Measurements from ENCODE around the gene MYLK3. TPM values are rescaled to one million over a fixed set of nuclear protein-coding genes. Genes with fewer than 3 reads are reported as not detected.

Gene MYLK3
- total RNA-seq, result under 1 TPM; 0.03 to 0.63 (median 0.41) TPM
- long read RNA-seq, donor 1, result 0 reads
- long read RNA-seq, donor 2, result 0 reads

DNA sequence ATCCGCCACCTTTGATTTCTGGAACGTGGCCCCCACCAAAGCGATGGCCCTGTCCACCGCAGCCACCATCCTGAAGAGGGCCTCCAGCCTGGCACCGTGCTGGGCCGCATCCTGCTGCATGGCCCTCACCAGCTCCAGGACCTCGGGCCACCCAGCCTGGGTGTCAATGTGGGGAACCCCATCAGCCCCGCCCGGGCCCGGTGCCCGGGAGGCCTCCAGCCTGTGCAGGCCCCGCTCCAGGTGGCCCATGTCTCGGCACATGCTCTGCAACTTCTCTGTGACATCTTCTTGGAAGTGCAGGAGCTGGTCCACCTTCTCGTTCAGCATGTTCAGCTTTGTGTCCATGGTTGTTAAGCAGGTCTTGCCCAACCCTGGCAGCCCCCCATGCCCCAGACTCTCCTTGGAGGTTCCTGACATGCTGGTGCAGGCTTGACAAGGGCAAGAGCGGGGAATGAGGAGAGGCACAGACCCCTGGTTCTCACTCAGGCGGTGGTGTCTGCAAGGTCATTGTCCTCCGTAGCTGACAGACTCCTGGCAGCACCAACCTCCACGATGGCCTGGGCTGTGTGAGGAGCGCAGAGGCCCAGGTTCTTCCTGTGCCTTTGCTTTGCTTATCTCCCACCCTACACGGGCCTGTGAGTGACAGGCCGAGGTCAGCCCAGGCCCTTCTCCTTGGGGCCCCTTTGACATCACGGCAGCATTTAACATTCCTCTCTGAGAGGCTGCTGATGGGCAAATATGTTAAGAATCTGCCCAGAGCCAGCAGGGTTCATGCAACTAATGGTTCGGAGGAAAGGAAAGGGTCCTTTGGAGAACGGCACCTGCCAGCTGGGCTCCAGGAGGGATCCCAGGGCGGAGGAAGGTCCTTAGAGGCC, at the start of gene MYLK3:
TSS of gene MYLK3 (minus strand) at position 568 of the 875 bp plus-strand sequence. CDS start at position 417, 151 bp downstream.
- DNase-seq, result no peak
- ATAC-seq, result peak; percentile 12
- Histone ChIP-seq H3K4me1 (ENCODE audit: low read depth) (no peaks in the 10 kb centered on the region), H3K36me3 (ENCODE audit: low read depth) (no peaks in the 10 kb centered on the region), H3K9me3 (no peaks in the 10 kb centered on the region), H3K4me3 (no peak within 1 kb of the TSS)
- intact Hi-C loops (cut with DNase I, micrococcal nuclease), result no loop called here
- TF ChIP-seq, protein P1, sequence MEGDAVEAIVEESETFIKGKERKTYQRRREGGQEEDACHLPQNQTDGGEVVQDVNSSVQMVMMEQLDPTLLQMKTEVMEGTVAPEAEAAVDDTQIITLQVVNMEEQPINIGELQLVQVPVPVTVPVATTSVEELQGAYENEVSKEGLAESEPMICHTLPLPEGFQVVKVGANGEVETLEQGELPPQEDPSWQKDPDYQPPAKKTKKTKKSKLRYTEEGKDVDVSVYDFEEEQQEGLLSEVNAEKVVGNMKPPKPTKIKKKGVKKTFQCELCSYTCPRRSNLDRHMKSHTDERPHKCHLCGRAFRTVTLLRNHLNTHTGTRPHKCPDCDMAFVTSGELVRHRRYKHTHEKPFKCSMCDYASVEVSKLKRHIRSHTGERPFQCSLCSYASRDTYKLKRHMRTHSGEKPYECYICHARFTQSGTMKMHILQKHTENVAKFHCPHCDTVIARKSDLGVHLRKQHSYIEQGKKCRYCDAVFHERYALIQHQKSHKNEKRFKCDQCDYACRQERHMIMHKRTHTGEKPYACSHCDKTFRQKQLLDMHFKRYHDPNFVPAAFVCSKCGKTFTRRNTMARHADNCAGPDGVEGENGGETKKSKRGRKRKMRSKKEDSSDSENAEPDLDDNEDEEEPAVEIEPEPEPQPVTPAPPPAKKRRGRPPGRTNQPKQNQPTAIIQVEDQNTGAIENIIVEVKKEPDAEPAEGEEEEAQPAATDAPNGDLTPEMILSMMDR (IDR thresholded peaks at IDR 0.05), result no peak

DNA sequence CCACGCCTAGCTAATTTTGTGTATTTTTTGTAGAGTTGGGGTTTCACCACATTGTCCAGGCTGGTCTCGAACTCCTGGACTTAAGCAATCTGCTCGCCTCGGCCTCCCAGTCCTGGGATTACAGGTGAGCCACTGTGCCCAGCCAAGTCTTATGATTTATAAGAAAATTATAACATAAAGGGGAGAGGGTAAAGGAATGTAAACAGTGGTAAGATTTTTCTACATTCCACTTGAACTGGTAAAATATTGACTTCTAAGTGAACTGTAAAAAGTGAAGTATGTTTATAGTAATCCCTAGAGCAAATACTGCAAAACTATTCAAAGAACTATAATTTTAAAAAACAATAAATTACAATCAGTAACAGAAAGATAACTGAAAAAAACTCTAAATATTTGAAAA, 49.4 kb upstream of the MYLK3 start:
- Histone ChIP-seq H3K9me3 (peaks cover 14% of the 10 kb centered on the region), H3K4me1 (ENCODE audit: low read depth) (no peaks in the 10 kb centered on the region), H3K36me3 (ENCODE audit: low read depth) (no peaks in the 10 kb centered on the region), H3K4me3 (no peak overlapping the region)
- no peak for DNase-seq
- no peak for ATAC-seq
- TF ChIP-seq, protein P1 (IDR thresholded peaks at IDR 0.05), result no peak
- intact Hi-C loops (cut with DNase I, micrococcal nuclease), result no loop called here

DNA sequence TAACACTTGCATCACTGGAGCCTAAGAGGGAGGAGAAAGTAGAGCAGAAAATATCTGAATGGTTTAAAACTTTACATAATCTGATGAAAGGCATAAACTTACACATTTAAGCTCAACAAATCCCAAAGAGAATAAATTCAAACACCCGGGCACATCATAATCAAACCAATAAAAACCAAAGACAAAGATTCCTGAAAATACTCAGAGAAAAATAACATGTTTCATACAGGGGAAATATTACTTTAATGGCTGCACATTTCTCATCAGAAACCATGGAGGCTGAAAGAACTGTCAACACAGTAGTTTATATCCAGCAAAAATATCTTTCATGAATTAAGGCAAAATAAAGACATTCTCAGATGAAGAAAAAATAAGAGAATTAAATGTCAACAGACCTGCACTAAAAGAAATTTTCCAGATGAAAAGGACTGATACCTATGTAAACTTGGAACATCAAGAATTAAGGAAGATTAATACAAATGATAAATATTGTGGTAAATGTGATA, 48.7 kb upstream of the MYLK3 start:
- DNase-seq, result no peak
- TF ChIP-seq, protein P1 (IDR thresholded peaks at IDR 0.05), result no peak
- no peak for ATAC-seq
- intact Hi-C loops (cut with DNase I, micrococcal nuclease), result no loop called here
- Histone ChIP-seq H3K4me3 (no peak overlapping the region), H3K4me1 (ENCODE audit: low read depth) (no peaks in the 10 kb centered on the region), H3K9me3 (peaks cover 14% of the 10 kb centered on the region), H3K36me3 (ENCODE audit: low read depth) (no peaks in the 10 kb centered on the region)

DNA sequence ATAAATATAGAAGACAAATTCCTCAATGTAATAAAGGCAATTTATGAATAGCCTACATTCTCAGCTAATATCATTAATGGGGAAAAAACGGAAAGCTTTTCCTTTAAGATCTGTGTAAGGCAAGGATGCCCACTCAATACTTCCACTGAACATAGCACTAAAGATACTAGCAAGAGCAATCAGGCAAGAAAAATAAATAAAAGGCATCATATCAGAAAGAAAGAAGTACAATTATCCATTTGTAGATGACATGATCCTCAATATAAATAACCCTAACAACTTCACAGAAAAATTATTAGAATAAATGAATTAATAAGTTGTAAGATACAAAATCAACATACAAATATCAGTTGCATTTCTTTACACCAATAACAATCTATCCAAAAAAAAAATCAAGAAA, 45.7 kb upstream of the MYLK3 start:
- DNase-seq (no peak), ATAC-seq (no peak)
- intact Hi-C loops (cut with DNase I, micrococcal nuclease), result no loop called here
- Histone ChIP-seq H3K9me3 (peaks cover 14% of the 10 kb centered on the region), H3K4me1 (ENCODE audit: low read depth) (no peaks in the 10 kb centered on the region), H3K4me3 (no peak overlapping the region), H3K36me3 (ENCODE audit: low read depth) (no peaks in the 10 kb centered on the region)
- TF ChIP-seq, protein P1 (IDR thresholded peaks at IDR 0.05), result no peak

DNA sequence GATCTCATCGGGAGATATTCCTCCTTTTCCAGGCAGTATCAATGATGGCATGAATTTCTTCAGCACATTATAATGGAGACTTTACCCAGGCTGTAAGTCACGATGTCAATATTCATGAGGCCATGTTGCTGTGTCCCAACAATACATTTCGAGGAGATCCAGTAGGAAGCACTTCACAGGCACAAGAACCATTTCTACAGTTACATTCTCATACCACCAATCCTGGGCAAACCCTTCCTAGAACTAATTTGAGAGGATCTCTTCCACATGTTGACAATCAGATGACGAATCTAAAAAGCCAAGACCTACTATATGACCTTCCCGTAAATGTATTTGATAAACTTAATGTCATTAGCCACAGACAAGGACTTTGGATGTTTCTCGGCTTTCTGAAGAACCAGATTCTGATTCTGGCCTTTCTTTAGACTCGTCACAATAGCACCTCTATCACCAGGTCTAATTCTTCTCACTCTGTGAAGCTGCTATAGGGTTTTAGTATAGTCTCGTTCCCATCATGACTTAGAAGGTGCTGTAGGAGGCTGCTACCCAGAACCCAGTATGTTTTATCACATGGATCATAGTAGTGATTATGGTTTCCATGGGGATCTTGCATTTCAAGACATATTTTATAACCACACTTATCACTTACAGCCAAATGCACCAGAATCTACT, 42.6 kb upstream of the MYLK3 start:
- TF ChIP-seq, protein P1 (IDR thresholded peaks at IDR 0.05), result no peak
- DNase-seq (no peak), ATAC-seq (no peak)
- H3K4me3 ChIP-seq, result no peak overlapping the region
- H3K9me3 ChIP-seq, result peaks cover 14% of the 10 kb centered on the region
- H3K4me1 ChIP-seq (ENCODE audit: low read depth), result no peaks in the 10 kb centered on the region
- H3K36me3 ChIP-seq (ENCODE audit: low read depth), result no peaks in the 10 kb centered on the region
- intact Hi-C loops (cut with DNase I, micrococcal nuclease), result no loop called here

Measured in mucosa of descending colon (tissue), 3 donors.